Colonic mucosa (tissue), 4 donors: Measurements from ENCODE around the gene CASP10. TPM values are rescaled to one million over a fixed set of nuclear protein-coding genes. Genes with fewer than 3 reads are reported as not detected.

Experiments used
- DNase-seq: peaks from one replicate; pipeline ENCODE4 v3.0.0-alpha.2; 2020
- H3K27ac ChIP-seq: fragments of 200-600 bp; one replicate; pipeline ENCODE4 v1.8.0; 2021
- H3K27me3 ChIP-seq: fragments of 200-600 bp; one replicate; pipeline ENCODE4 v1.8.0; 2021
- H3K36me3 ChIP-seq: fragments of 200-600 bp; one replicate; pipeline ENCODE4 v1.8.0; 2021
- H3K4me1 ChIP-seq: fragments of 200-600 bp; one replicate; pipeline ENCODE4 v1.8.0; 2021; ENCODE audit warnings: mild to moderate bottlenecking
- H3K4me3 ChIP-seq: fragments of 200-600 bp; one replicate; pipeline ENCODE4 v1.8.0; 2021
- H3K9ac ChIP-seq, 2 donors: one replicate each; pipeline ENCODE4 v1.7.0; 2013; ENCODE audit warnings: control low read depth in 2 of 2, low read depth in 2 of 2, low read length in 2 of 2
- H3K9me3 ChIP-seq: fragments of 200-600 bp; one replicate; pipeline ENCODE4 v1.8.0; 2021
- CTCF ChIP-seq: fragments of 200-600 bp; IDR thresholded peaks from one replicate; pipeline ENCODE4 v1.8.0; 2022; ENCODE audit warnings: antibody characterized with exemption, mild to moderate bottlenecking
- intact Hi-C: fragments of 100-400 bp; cut with DNase I; formaldehyde crosslinking; loops from one replicate; pipeline ENCODE4 v1.14.1; 2022
- total RNA-seq, 2 donors: library from RNA; stranded (reverse); fragmentation: NEBNext Ultra II Directional in 1 of 2; extraction: Animal tissue kit (Norgen Biotek cat#: 25700) in 1 of 2; gene quantifications; one replicate each; pipeline ENCODE4 v1.2.1, GENCODE V29; 2021
- donor health status: healthy.
- donor health status: DM: no; HTN: no; CAD: no.
- donor health status: DM: no; HTN: no; CAD: no.

The CASP10 gene
- total RNA-seq, 2 donors from 2014 or later = 28.0 to 52.3 TPM

GRCh38 chr2:201269764-201270163 is 86.8 kb downstream of the CASP10 start:
- no peak for TF ChIP-seq CTCF
- Histone ChIP-seq H3K27me3 (no peaks in the 10 kb centered on the region), H3K9me3 (no peaks in the 10 kb centered on the region), H3K36me3 (no peaks in the 10 kb centered on the region), H3K27ac (no peak overlapping the region), H3K9ac (no peak overlapping the region), H3K4me1 (no peaks in the 10 kb centered on the region), H3K4me3 (no peak overlapping the region)
- no peak for DNase-seq
- intact Hi-C loops = no loop called here

- Histone ChIP-seq H3K36me3 (no peaks in the 10 kb centered on the region), H3K4me3 (no peak overlapping the region), H3K9ac (no peak overlapping the region), H3K27ac (no peak overlapping the region), H3K9me3 (no peaks in the 10 kb centered on the region), H3K4me1 (no peaks in the 10 kb centered on the region), H3K27me3 (no peaks in the 10 kb centered on the region)
- no peak for DNase-seq
- no peak for TF ChIP-seq CTCF
- intact Hi-C loops = no loop called here
Measured at GRCh38 chr2:201270293-201271001, 87.5 kb downstream of the CASP10 start.

GRCh38 chr2:201271917-201272316 is 89.0 kb downstream of the CASP10 start:
- no peak overlapping the region for H3K9ac ChIP-seq
- TF ChIP-seq CTCF = no peak
- intact Hi-C loops = no loop called here
- no peak for DNase-seq
- no peaks in the 10 kb centered on the region for H3K36me3 ChIP-seq
- H3K27me3 ChIP-seq = no peaks in the 10 kb centered on the region
- H3K4me1 ChIP-seq = no peaks in the 10 kb centered on the region
- H3K9me3 ChIP-seq = no peaks in the 10 kb centered on the region
- no peak overlapping the region for H3K4me3 ChIP-seq
- H3K27ac ChIP-seq = no peak overlapping the region

GRCh38 chr2:201273330-201273983 is 90.5 kb downstream of the CASP10 start:
- Histone ChIP-seq H3K9ac (no peak overlapping the region), H3K9me3 (no peaks in the 10 kb centered on the region), H3K4me3 (no peak overlapping the region), H3K4me1 (no peaks in the 10 kb centered on the region), H3K36me3 (peaks cover 3% of the 10 kb centered on the region), H3K27ac (no peak overlapping the region), H3K27me3 (no peaks in the 10 kb centered on the region)
- DNase-seq = no peak
- no peak for TF ChIP-seq CTCF
- intact Hi-C loops = no loop called here

- Histone ChIP-seq H3K9me3 (no peaks in the 10 kb centered on the region), H3K27me3 (no peaks in the 10 kb centered on the region), H3K27ac (no peak overlapping the region), H3K4me3 (no peak overlapping the region), H3K36me3 (peaks cover 7% of the 10 kb centered on the region), H3K4me1 (no peaks in the 10 kb centered on the region), H3K9ac (no peak overlapping the region)
- no peak for TF ChIP-seq CTCF
- no peak for DNase-seq
- intact Hi-C loops = no loop called here
Measured at GRCh38 chr2:201275069-201275468, 92.1 kb downstream of the CASP10 start.
